ENCODE results near the gene GJB2. TPM values are rescaled to one million over a fixed set of nuclear protein-coding genes. Genes with fewer than 3 reads are reported as not detected.

GJB2 gene
- total and polyA plus RNA-seq, 9 donors, result 0.13 to 2.5 (median 0.52) TPM; not detected in 3

DNA sequence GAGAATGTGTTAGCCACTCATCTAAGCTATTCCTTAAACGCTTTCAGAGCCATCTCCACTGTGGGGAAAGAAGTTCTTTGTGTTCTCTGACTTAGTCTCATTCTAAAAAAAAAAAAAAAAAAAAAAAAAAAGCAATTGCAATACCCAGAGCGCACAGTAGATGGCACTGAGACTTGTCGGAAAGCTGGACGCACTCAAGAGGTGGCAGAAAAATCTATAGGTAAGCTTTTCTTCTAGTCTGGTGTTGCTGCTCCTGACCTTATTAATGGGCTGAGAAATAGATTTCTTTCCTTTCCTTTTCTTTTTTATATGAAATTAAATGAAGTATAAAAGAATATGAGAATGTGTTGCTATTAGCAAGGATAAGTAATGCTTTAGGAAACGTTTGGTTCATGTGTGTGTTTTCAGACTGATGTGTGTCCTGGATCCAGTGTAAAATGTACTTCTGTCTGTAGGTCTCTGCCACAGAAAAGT is 4.7 kb upstream of the GJB2 start:
- intact Hi-C loops (cut with DNase I), result no loop called here
- no peak for DNase-seq
- H3K9me3 ChIP-seq, result peaks cover 0 to 3% of the 10 kb centered on the region in 2 donors
- H3K4me3 ChIP-seq, result no peak overlapping the region
- H3K27me3 ChIP-seq, result peaks cover 2% of the 10 kb centered on the region
- peaks cover 4% of the 10 kb centered on the region for H3K4me1 ChIP-seq (ENCODE audit: insufficient read depth)
- 8 to 12% (median 8%) methylated on average over 5 of the region's 5 CpGs for WGBS, 3 donors
- TF ChIP-seq EP300 (IDR thresholded peaks at IDR 0.05), result no peak
- TF ChIP-seq POLR2A (IDR thresholded peaks at IDR 0.05), result no peak
- TF ChIP-seq, protein P1, sequence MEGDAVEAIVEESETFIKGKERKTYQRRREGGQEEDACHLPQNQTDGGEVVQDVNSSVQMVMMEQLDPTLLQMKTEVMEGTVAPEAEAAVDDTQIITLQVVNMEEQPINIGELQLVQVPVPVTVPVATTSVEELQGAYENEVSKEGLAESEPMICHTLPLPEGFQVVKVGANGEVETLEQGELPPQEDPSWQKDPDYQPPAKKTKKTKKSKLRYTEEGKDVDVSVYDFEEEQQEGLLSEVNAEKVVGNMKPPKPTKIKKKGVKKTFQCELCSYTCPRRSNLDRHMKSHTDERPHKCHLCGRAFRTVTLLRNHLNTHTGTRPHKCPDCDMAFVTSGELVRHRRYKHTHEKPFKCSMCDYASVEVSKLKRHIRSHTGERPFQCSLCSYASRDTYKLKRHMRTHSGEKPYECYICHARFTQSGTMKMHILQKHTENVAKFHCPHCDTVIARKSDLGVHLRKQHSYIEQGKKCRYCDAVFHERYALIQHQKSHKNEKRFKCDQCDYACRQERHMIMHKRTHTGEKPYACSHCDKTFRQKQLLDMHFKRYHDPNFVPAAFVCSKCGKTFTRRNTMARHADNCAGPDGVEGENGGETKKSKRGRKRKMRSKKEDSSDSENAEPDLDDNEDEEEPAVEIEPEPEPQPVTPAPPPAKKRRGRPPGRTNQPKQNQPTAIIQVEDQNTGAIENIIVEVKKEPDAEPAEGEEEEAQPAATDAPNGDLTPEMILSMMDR (IDR thresholded peaks at IDR 0.05), result peak in 2 of 3 donors; percentile 14 to 22
- H3K36me3 ChIP-seq, result no peaks in the 10 kb centered on the region
- no peak overlapping the region for H3K27ac ChIP-seq

DNA sequence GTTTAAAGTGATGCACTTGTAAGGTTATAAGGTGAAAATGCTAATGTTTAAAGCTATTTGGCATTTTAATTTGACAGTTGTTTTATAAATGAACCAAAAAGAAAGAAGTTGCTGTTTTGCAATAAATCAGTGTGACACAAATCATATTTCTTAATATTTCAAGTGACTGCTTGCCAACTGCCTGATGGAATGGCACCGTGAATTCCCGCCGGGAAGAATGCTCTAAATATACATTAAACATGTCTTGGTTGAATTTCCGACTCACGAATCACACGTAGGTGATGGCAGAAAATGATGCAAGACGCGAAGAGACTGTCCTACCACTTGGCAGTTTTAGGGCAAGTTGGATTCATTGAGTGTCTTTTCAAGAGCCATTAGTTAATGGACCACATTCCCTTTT is 3.1 kb upstream of the GJB2 start:
- H3K4me3 ChIP-seq, result no peak overlapping the region
- no peaks in the 10 kb centered on the region for H3K36me3 ChIP-seq
- no peak for DNase-seq
- 71 to 77% (median 74%) methylated on average over 8 of the region's 8 CpGs for WGBS, 3 donors
- H3K4me1 ChIP-seq (ENCODE audit: insufficient read depth), result peaks cover 4% of the 10 kb centered on the region
- H3K9me3 ChIP-seq, result no peaks in the 10 kb centered on the region
- H3K27ac ChIP-seq, result no peak overlapping the region
- TF ChIP-seq, protein P1 (IDR thresholded peaks at IDR 0.05), result no peak
- TF ChIP-seq POLR2A (IDR thresholded peaks at IDR 0.05) (no peak), EP300 (IDR thresholded peaks at IDR 0.05) (no peak)
- intact Hi-C loops (cut with DNase I), result no loop called here
- peaks cover 2% of the 10 kb centered on the region for H3K27me3 ChIP-seq

DNA sequence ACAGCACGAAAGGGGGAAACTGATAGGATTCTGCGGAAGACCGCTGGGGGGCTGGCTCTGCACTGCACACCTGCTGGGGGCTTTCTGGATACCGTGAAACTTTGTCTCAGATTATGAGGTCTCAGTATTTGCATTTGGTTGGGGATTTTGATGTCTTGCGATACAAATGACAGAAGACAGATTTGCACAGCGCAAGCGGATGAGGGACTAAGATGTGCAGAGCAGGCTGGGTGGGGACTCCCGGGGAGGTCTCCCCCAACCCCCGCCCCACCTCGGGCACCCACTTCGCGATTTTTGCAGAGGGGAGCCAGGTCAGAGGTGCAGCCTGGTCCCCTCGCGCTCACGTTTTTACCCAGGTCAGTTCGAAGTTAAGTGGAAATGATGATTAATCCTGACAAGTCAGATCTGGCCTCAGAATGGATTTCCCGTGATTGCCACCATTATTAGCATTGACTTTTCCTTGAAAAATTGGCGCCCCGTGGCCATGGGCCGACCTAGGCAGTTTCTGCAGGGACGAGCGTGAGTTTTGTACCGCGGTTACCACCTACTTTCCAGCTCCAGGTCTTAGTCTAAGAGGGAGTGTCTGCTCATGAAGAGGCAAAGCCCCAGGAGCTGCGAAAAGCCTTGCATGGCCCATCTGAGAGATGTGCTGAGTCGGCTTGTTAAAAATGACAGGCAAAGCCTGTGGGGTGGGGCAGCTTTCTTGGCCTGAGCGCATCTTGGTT is 1.3 kb upstream of the GJB2 start:
- intact Hi-C loops (cut with DNase I), result no loop called here
- WGBS, 3 donors, result 10 to 16% (median 15%) methylated on average over 27 of the region's 27 CpGs

DNA sequence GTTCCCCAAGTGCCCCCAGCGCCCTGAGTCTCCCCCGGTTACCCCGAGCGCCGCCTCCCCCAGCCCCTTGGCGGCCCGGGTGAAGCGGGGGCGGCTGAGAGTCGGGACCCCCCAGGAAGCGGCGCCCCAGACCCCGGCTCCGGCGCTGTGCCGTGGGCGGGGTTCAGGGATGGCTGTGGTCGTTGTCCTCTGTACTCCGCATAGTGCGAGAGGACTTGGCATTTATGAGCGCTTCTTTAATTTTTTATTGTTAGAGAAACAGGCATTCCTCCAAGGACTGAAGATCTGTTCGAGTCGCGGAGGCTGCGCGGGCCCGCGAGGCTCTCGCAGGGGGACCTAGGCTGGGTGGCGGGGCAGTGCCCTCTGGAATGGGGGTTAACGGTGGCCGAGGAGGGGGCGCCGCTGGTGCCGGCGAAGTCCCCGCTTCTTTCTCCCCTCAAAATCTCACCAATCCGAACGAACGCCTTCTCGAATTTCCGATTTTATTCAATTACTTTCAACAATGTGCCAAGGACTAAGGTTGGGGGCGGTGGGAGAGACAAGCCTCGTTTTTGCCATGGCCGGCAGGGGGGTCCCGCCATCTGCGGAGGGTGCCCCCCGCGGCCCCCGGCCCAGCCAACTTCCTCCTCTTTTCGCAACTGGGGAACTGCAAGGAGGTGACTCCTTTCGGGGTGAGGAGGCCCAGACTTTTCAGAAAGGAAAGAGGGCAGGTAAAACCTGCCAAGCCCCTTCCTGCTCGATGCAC is 596 bp upstream of the GJB2 start:
- DNase-seq, result no peak
- Histone ChIP-seq H3K27ac (no peak overlapping the region), H3K4me3 (peak overlapping the region; percentile 34), H3K4me1 (ENCODE audit: insufficient read depth) (peaks cover 4% of the 10 kb centered on the region), H3K36me3 (no peaks in the 10 kb centered on the region), H3K27me3 (peaks cover 2% of the 10 kb centered on the region), H3K9me3 (no peaks in the 10 kb centered on the region)
- intact Hi-C loops (cut with DNase I), result no loop called here
- 2 to 3% (median 2%) methylated on average over 32 to 53 of the region's 53 CpGs for WGBS, 3 donors
- TF ChIP-seq POLR2A (IDR thresholded peaks at IDR 0.05) (no peak), EP300 (IDR thresholded peaks at IDR 0.05) (no peak)
- TF ChIP-seq, protein P1 (IDR thresholded peaks at IDR 0.05), result no peak

More for the DNA sequence above, 1.3 kb upstream of the GJB2 start:
- DNase-seq, result no peak
- Histone ChIP-seq H3K4me1 (ENCODE audit: insufficient read depth) (peaks cover 4% of the 10 kb centered on the region), H3K4me3 (no peak overlapping the region), H3K27ac (no peak overlapping the region), H3K36me3 (no peaks in the 10 kb centered on the region), H3K9me3 (no peaks in the 10 kb centered on the region), H3K27me3 (peaks cover 2% of the 10 kb centered on the region)
- TF ChIP-seq, protein P1 (IDR thresholded peaks at IDR 0.05), result no peak
- TF ChIP-seq POLR2A (IDR thresholded peaks at IDR 0.05), result no peak
- TF ChIP-seq EP300 (IDR thresholded peaks at IDR 0.05), result no peak

All from ovary (tissue), 9 donors.